Measurements from ENCODE around the gene ATAD3B. TPM values are rescaled to one million over a fixed set of nuclear protein-coding genes. Genes with fewer than 3 reads are reported as not detected.
A peak's percentile ranks its signal among the peaks of the same experiment; 100 is the strongest.
"Not testable (repeated sequence)": the region's sequence is repeated elsewhere in the genome, so short reads cannot be mapped to it uniquely, and the experiment has no call there.

The ATAD3B gene
- total RNA-seq, 1 donor from 2014 or later, result 31.4 TPM

- DNase-seq (ENCODE audit: low read depth), result no peak
- Histone ChIP-seq H3K36me3 (ENCODE audit: control insufficient read depth, insufficient read depth, low read length) (no peaks in the 10 kb centered on the region), H3K27me3 (ENCODE audit: control insufficient read depth, insufficient read depth, low read length) (no peaks in the 10 kb centered on the region), H3K4me3 (ENCODE audit: low read depth, low read length) (peak overlapping the region; percentile 67)
- TF ChIP-seq CTCF (IDR thresholded peaks at IDR 0.05; ENCODE audit: insufficient read depth, low read length, poor library complexity, severe bottlenecking), result no peak
Measured at GRCh38 chr1:1470626-1471388, 758 bp upstream of the ATAD3B start.

GRCh38 chr1:1472053-1472876, 700 bp downstream of the ATAD3B start:
- H3K36me3 ChIP-seq (ENCODE audit: control insufficient read depth, insufficient read depth, low read length); DNase-seq (ENCODE audit: low read depth); H3K27me3 ChIP-seq (ENCODE audit: control insufficient read depth, insufficient read depth, low read length): not testable (repeated sequence)
- H3K4me3 ChIP-seq (ENCODE audit: low read depth, low read length), result peak overlapping the region; percentile 43

GRCh38 chr1:1476011-1476410, 4.4 kb downstream of the ATAD3B start:
- DNase-seq (ENCODE audit: low read depth); H3K27me3 ChIP-seq (ENCODE audit: control insufficient read depth, insufficient read depth, low read length); H3K36me3 ChIP-seq (ENCODE audit: control insufficient read depth, insufficient read depth, low read length); H3K4me3 ChIP-seq (ENCODE audit: low read depth, low read length): not testable (repeated sequence)

- peaks cover 2% of the 10 kb centered on the region for H3K36me3 ChIP-seq (ENCODE audit: control insufficient read depth, insufficient read depth, low read length)
- no peak for DNase-seq (ENCODE audit: low read depth)
- no peak for TF ChIP-seq CTCF (IDR thresholded peaks at IDR 0.05; ENCODE audit: insufficient read depth, low read length, poor library complexity, severe bottlenecking)
- H3K27me3 ChIP-seq (ENCODE audit: control insufficient read depth, insufficient read depth, low read length), result no peaks in the 10 kb centered on the region
- no peak overlapping the region for H3K4me3 ChIP-seq (ENCODE audit: low read depth, low read length)
Measured at GRCh38 chr1:1477206-1477605, 5.6 kb downstream of the ATAD3B start.

GRCh38 chr1:1479547-1480487, 8.3 kb downstream of the ATAD3B start:
- H3K36me3 ChIP-seq (ENCODE audit: control insufficient read depth, insufficient read depth, low read length), result peaks cover 2% of the 10 kb centered on the region
- H3K27me3 ChIP-seq (ENCODE audit: control insufficient read depth, insufficient read depth, low read length), result no peaks in the 10 kb centered on the region
- H3K4me3 ChIP-seq (ENCODE audit: low read depth, low read length), result no peak overlapping the region
- no peak for TF ChIP-seq CTCF (IDR thresholded peaks at IDR 0.05; ENCODE audit: insufficient read depth, low read length, poor library complexity, severe bottlenecking)
- DNase-seq (ENCODE audit: low read depth), result no peak

- not testable (repeated sequence) for DNase-seq (ENCODE audit: low read depth); H3K27me3 ChIP-seq (ENCODE audit: control insufficient read depth, insufficient read depth, low read length); H3K4me3 ChIP-seq (ENCODE audit: low read depth, low read length); H3K36me3 ChIP-seq (ENCODE audit: control insufficient read depth, insufficient read depth, low read length)
Measured at GRCh38 chr1:1480488-1480867, 8.9 kb downstream of the ATAD3B start.

GRCh38 chr1:1481811-1482210, 10.2 kb downstream of the ATAD3B start:
- H3K36me3 ChIP-seq (ENCODE audit: control insufficient read depth, insufficient read depth, low read length); H3K27me3 ChIP-seq (ENCODE audit: control insufficient read depth, insufficient read depth, low read length); H3K4me3 ChIP-seq (ENCODE audit: low read depth, low read length); DNase-seq (ENCODE audit: low read depth): not testable (repeated sequence)

Measured in kidney epithelial cell (primary cell).